Brain pericyte (primary cell): ENCODE data around the gene GPAT2.
"Not testable (repeated sequence)": the region's sequence is repeated elsewhere in the genome, so short reads cannot be mapped to it uniquely, and the experiment has no call there.

ENCODE experiments used
- DNase-seq: peaks from one replicate; pipeline ENCODE4 v3.0.0-alpha.2; 2012; ENCODE audit warnings: low read depth, low spot score

The GPAT2 gene

GRCh38 chr2:96034792-96035191 is at the start of gene GPAT2:
GPAT2 (minus strand) TSS chr2:96034916; CDS start chr2:96032359, 2,557 bp downstream.
- not testable (repeated sequence) for DNase-seq

- DNase-seq: no peak
Measured at GRCh38 chr2:96083989-96084857, 49.5 kb upstream of the GPAT2 start.

GRCh38 chr2:96083064-96083939 is 48.6 kb upstream of the GPAT2 start:
- DNase-seq: no peak

GRCh38 chr2:96082211-96083063 is 47.7 kb upstream of the GPAT2 start:
- no peak for DNase-seq

GRCh38 chr2:96081042-96081441 is 46.3 kb upstream of the GPAT2 start:
- no peak for DNase-seq

- DNase-seq: no peak
Measured at GRCh38 chr2:96075199-96075771, 40.6 kb upstream of the GPAT2 start.

GRCh38 chr2:96074156-96074555 is 39.4 kb upstream of the GPAT2 start:
- DNase-seq: no peak

- DNase-seq: no peak
Measured at GRCh38 chr2:96073170-96073775, 38.6 kb upstream of the GPAT2 start.

GRCh38 chr2:96072746-96073145 is 38.0 kb upstream of the GPAT2 start:
- DNase-seq: no peak

- not testable (repeated sequence) for DNase-seq
Measured at GRCh38 chr2:96071977-96072491, 37.3 kb upstream of the GPAT2 start.

GRCh38 chr2:96071087-96071976 is 36.6 kb upstream of the GPAT2 start:
- not testable (repeated sequence) for DNase-seq

GRCh38 chr2:96070351-96070750 is 35.6 kb upstream of the GPAT2 start:
- not testable (repeated sequence) for DNase-seq

- not testable (repeated sequence) for DNase-seq
Measured at GRCh38 chr2:96069878-96070277, 35.2 kb upstream of the GPAT2 start.

GRCh38 chr2:96067902-96068581 is 33.3 kb upstream of the GPAT2 start:
- not testable (repeated sequence) for DNase-seq

GRCh38 chr2:96067098-96067660 is 32.5 kb upstream of the GPAT2 start:
- not testable (repeated sequence) for DNase-seq

- DNase-seq: not testable (repeated sequence)
Measured at GRCh38 chr2:96066511-96066910, 31.8 kb upstream of the GPAT2 start.

- DNase-seq: not testable (repeated sequence)
Measured at GRCh38 chr2:96065954-96066353, 31.2 kb upstream of the GPAT2 start.

- DNase-seq: no peak
Measured at GRCh38 chr2:96065381-96065930, 30.7 kb upstream of the GPAT2 start.
